Endodermal cell (in vitro differentiated cells): ENCODE results near the gene THBD. TPM values are rescaled to one million over a fixed set of nuclear protein-coding genes. Genes with fewer than 3 reads are reported as not detected.

Source experiments
- DNase-seq: peaks from one replicate; pipeline ENCODE4 v3.0.0-alpha.2; 2017
- H3K27ac ChIP-seq: 2 replicates; pipeline ENCODE4 v1.5.1; 2013; ENCODE audit warnings: mild to moderate bottlenecking, low read depth, low read length, moderate library complexity
- H3K27me3 ChIP-seq: 2 replicates; pipeline ENCODE4 v1.6.1; 2013; ENCODE audit warnings: mild to moderate bottlenecking, low read length, moderate library complexity; ENCODE audit not compliant: insufficient read depth, control insufficient read depth, poor library complexity, severe bottlenecking
- H3K36me3 ChIP-seq: 2 replicates; pipeline ENCODE4 v1.7.0; 2013; ENCODE audit warnings: mild to moderate bottlenecking, low read length, moderate library complexity; ENCODE audit not compliant: control insufficient read depth, insufficient read depth
- H3K4me1 ChIP-seq: one replicate; pipeline ENCODE4 v1.7.0; 2013; ENCODE audit warnings: low read length; ENCODE audit not compliant: control insufficient read depth, insufficient read depth
- H3K4me3 ChIP-seq: 2 replicates; pipeline ENCODE4 v1.5.1; 2013; ENCODE audit warnings: mild to moderate bottlenecking, low read length, moderate library complexity
- H3K9ac ChIP-seq: 2 replicates; pipeline ENCODE4 v1.6.1; 2013; ENCODE audit warnings: mild to moderate bottlenecking, low read length, moderate library complexity; ENCODE audit not compliant: poor library complexity, severe bottlenecking; ENCODE audit errors: extremely low read depth
- H3K9me3 ChIP-seq: 2 replicates; pipeline ENCODE4 v1.6.1; 2013; ENCODE audit warnings: mild to moderate bottlenecking, low read length, moderate library complexity; ENCODE audit not compliant: control insufficient read depth
- H3K27ac Mint-ChIP-seq: 2 replicates; pipeline ENCODE4 v1.8.0; 2020; ENCODE audit warnings: mixed read lengths
- H3K27me3 Mint-ChIP-seq: 2 replicates; pipeline ENCODE4 v1.8.0; 2021; ENCODE audit warnings: mild to moderate bottlenecking, mixed read lengths; ENCODE audit not compliant: insufficient read depth
- H3K36me3 Mint-ChIP-seq: 2 replicates; pipeline ENCODE4 v1.8.0; 2020; ENCODE audit warnings: low read depth, mixed read lengths
- H3K4me1 Mint-ChIP-seq: 2 replicates; pipeline ENCODE4 v1.8.0; 2020; ENCODE audit warnings: mixed read lengths
- H3K4me3 Mint-ChIP-seq: 2 replicates; pipeline ENCODE4 v1.8.0; 2020; ENCODE audit warnings: mild to moderate bottlenecking, moderate library complexity, mixed read lengths
- H3K9me3 Mint-ChIP-seq: 2 replicates; pipeline ENCODE4 v1.8.0; 2020; ENCODE audit warnings: mild to moderate bottlenecking, mixed read lengths
- WGBS, 2 experiments: methylation state at CpG; one replicate each; pipeline versions ENCODE4 v1.1.5 to v1.1.7; 2013; ENCODE audit warnings: missing lambda C conversion rate in 2 of 2, mixed read lengths in 1 of 2; ENCODE audit not compliant: insufficient coverage in 1 of 2, insufficient read length in 1 of 2; 5-methylcytosine and 5-hydroxymethylcytosine counted together
- total RNA-seq, 2 donors: library from RNA; stranded (reverse); fragmentation: NEBNext Ultra II Directional in 1 of 2; extraction: Animal tissue kit (Norgen Biotek cat#: 25700) in 1 of 2; gene quantifications; 2 replicates in 1 of 2; 3 replicates in 1 of 2; pipeline ENCODE4 v1.2.1, GENCODE V29; 2021
- TF ChIP-seq, protein P1 (sequence below): fragments of 200-600 bp; sonication (generic); conservative IDR thresholded peaks from 2 replicates; pipeline ENCODE4 v1.5.0; 2021; ENCODE audit warnings: antibody characterized with exemption, mild to moderate bottlenecking

THBD gene
- total RNA-seq, 2 donors from 2014 or later: 1.2 to 2.0 TPM

DNA sequence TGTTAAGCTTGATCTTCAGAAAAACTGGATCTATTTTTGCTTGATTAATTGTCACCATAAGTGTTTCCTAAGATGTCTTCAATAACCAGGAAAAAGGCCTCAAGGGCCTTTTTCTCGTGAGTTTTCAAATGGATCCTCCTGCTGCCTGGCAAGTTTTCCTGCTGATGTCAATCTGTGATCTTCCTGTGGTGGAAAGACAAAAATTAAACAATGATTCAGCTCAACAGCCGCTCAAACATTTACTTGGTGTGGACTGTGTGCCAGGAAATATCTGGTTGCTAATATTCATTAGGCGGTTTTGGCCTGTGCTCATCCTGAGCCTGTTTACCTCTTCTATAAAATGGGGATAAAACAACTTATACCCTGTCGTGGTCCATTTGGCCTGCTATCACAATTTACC, 49.7 kb downstream of the THBD start:
- H3K4me3 ChIP-seq: no peak overlapping the region
- H3K27ac Mint-ChIP-seq: no peak overlapping the region
- H3K9me3 ChIP-seq: no peaks in the 10 kb centered on the region
- no peaks in the 10 kb centered on the region for H3K4me1 Mint-ChIP-seq
- H3K9me3 Mint-ChIP-seq: peaks cover 2% of the 10 kb centered on the region
- TF ChIP-seq, protein P1, sequence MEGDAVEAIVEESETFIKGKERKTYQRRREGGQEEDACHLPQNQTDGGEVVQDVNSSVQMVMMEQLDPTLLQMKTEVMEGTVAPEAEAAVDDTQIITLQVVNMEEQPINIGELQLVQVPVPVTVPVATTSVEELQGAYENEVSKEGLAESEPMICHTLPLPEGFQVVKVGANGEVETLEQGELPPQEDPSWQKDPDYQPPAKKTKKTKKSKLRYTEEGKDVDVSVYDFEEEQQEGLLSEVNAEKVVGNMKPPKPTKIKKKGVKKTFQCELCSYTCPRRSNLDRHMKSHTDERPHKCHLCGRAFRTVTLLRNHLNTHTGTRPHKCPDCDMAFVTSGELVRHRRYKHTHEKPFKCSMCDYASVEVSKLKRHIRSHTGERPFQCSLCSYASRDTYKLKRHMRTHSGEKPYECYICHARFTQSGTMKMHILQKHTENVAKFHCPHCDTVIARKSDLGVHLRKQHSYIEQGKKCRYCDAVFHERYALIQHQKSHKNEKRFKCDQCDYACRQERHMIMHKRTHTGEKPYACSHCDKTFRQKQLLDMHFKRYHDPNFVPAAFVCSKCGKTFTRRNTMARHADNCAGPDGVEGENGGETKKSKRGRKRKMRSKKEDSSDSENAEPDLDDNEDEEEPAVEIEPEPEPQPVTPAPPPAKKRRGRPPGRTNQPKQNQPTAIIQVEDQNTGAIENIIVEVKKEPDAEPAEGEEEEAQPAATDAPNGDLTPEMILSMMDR: no peak
- H3K27me3 ChIP-seq: no peaks in the 10 kb centered on the region
- H3K36me3 Mint-ChIP-seq: no peaks in the 10 kb centered on the region
- WGBS, 2 experiments: 86 to 91% methylated on average over 3 to 4 of the region's 4 CpGs
- H3K4me1 ChIP-seq: no peaks in the 10 kb centered on the region
- no peaks in the 10 kb centered on the region for H3K36me3 ChIP-seq
- no peak overlapping the region for H3K4me3 Mint-ChIP-seq
- H3K9ac ChIP-seq: no peak overlapping the region
- H3K27ac ChIP-seq: no peak overlapping the region
- H3K27me3 Mint-ChIP-seq: peaks cover 7% of the 10 kb centered on the region
- DNase-seq: no peak

DNA sequence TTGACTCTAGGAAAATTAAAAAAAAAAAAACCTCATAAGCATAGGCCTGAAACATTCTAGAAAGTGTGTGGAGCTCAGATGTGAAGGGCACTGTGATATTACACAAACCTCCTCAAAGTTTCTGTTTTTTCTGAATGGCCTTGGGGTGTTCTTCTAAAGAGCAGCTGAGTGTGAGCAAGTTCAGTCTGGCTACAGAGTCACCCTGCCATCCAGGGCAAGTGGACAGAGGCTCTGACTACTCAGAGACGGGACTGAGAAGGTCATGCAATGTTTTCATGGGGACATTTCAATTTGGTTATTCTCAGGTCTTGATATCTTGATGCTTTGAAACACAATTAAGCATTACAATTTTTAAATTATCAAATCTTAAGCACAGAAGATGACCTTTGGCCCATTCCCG, 51.0 kb downstream of the THBD start:
- H3K9me3 ChIP-seq: peaks cover 10% of the 10 kb centered on the region
- H3K4me1 ChIP-seq: no peaks in the 10 kb centered on the region
- Mint-ChIP-seq H3K4me1 (no peaks in the 10 kb centered on the region), H3K9me3 (peaks cover 15% of the 10 kb centered on the region), H3K27me3 (peaks cover 9% of the 10 kb centered on the region), H3K36me3 (no peaks in the 10 kb centered on the region), H3K27ac (no peak overlapping the region), H3K4me3 (no peak overlapping the region)
- 91% methylated on average over 2 of the region's 2 CpGs; no CpG with 5 or more reads in 1 of the 2 experiments for WGBS, 2 experiments
- TF ChIP-seq, protein P1: no peak
- no peak overlapping the region for H3K4me3 ChIP-seq
- no peak for DNase-seq
- H3K27me3 ChIP-seq: no peaks in the 10 kb centered on the region
- no peaks in the 10 kb centered on the region for H3K36me3 ChIP-seq
- H3K27ac ChIP-seq: no peak overlapping the region
- H3K9ac ChIP-seq: no peak overlapping the region

DNA sequence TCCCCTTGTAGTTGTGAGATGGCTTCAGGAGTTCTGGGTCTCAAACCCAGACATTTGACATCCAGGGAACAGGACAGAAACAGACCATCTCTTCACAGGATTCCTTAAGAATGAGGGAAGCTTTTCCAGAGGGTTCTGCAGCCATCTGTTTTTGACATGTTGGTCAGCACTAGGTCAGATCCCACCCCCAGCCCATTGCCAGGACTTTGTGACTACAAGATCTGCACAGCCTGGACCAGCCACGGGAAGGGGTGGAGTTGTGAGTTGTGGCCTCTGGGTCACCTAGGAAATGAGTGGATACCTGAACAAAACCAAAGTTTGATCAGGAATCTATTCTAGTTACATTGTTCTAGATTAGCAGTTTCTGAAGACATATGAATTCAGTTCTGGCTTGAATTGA, 53.5 kb downstream of the THBD start:
- Mint-ChIP-seq H3K27ac (no peak overlapping the region), H3K36me3 (no peaks in the 10 kb centered on the region), H3K9me3 (peaks cover 37% of the 10 kb centered on the region), H3K4me1 (no peaks in the 10 kb centered on the region), H3K4me3 (no peak overlapping the region), H3K27me3 (peaks cover 8% of the 10 kb centered on the region)
- no peaks in the 10 kb centered on the region for H3K36me3 ChIP-seq
- DNase-seq: no peak
- no peaks in the 10 kb centered on the region for H3K4me1 ChIP-seq
- H3K27ac ChIP-seq: no peak overlapping the region
- H3K27me3 ChIP-seq: no peaks in the 10 kb centered on the region
- TF ChIP-seq, protein P1: no peak
- no peak overlapping the region for H3K9ac ChIP-seq
- 86% methylated on average over 1 of the region's 1 CpG for WGBS, 2 experiments
- H3K4me3 ChIP-seq: no peak overlapping the region
- H3K9me3 ChIP-seq: peaks cover 14% of the 10 kb centered on the region

Other genes with a start within 250 kb of the THBD start
- gene SSTR4, start 14.4 kb downstream of the THBD start, total RNA-seq: under 1 TPM in 1 of 2 donors, not detected in 1; 0.40 TPM
- under 1 TPM in 1 of 2 donors, not detected in 1; 0.04 TPM for gene CD93, start 36.7 kb upstream of the THBD start, total RNA-seq